NB4 (cell line): ENCODE measurements around the gene CEACAM6.
A peak's percentile ranks its signal among the peaks of the same experiment; 100 is the strongest.

Source experiments
- DNase-seq: peaks from one replicate; pipeline ENCODE4 v3.0.0; 2010; ENCODE audit warnings: low read depth
- H3K4me3 ChIP-seq: one replicate; pipeline ENCODE4 v1.5.1; 2011; ENCODE audit warnings: mild to moderate bottlenecking, low read depth, low read length, moderate library complexity
- CTCF ChIP-seq: IDR thresholded peaks from one replicate; pipeline ENCODE4 v1.5.1; 2012; ENCODE audit warnings: low read depth, low read length
- MAX ChIP-seq: IDR thresholded peaks from 2 replicates; pipeline ENCODE4 v1.6.1; 2011; ENCODE audit warnings: low read depth, low read length
- MYC ChIP-seq: IDR thresholded peaks from 2 replicates; pipeline ENCODE4 v1.6.1; 2011; ENCODE audit warnings: low read depth, low read length
- POLR2A ChIP-seq: IDR thresholded peaks from 2 replicates; pipeline ENCODE4 v1.6.1; 2011; ENCODE audit warnings: mild to moderate bottlenecking; ENCODE audit not compliant: insufficient read length; ENCODE audit errors: extremely low read depth

CEACAM6 gene

DNA sequence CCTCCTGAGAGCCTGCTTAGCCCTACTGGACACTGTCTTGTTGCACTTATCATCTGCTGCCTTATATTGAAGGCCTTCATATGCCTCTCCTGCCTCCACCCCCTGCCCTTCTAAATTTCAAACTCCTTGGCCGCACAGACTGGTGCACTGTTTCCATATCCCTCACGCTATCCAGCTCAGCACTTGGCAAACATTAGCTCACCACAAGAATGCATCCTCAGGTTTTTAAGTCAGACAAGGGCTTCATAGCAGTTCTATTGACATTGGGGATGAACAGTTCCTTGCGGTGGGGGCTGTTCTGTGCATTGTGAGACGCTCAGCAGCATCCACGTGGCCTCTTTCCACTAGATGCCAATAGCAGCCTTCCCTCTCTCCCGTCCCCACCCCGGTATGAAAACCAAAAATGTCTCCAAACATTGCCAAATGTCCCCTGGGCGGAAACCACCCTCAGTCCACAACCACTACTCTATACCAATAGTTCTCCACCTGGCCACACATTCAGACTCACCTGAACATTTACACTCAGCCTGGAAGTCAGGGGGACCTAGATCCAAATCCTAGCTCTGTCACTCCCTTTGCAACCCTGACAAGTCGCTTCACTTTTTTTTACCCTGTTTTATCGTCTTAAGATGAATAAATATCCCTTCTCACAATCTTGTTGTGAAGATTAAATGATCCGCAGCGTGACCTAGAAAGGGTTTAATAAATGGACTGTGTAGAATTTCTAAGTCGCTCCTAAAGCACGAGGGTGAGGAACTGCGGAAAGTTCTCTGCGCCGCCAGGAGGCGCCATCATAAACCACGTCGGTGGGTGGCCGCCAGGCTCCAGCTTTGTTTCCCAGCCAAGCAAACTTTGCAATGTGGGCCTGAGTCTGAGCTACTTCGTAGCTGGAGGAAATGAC lies 37.4 kb downstream of the CEACAM6 start:
- DNase-seq = peak; percentile 56
- TF ChIP-seq MYC = no peak
- peak; percentile 62 for TF ChIP-seq CTCF
- no peak overlapping the region for H3K4me3 ChIP-seq

GRCh38 chr19:41793414-41793727 lies 38.0 kb downstream of the CEACAM6 start:
- no peak overlapping the region for H3K4me3 ChIP-seq
- TF ChIP-seq MYC = no peak
- no peak for TF ChIP-seq CTCF
- TF ChIP-seq POLR2A = no peak
- no peak for TF ChIP-seq MAX
- no peak for DNase-seq

- peak; percentile 45 for DNase-seq
- no peak overlapping the region for H3K4me3 ChIP-seq
- peak; percentile 58 for TF ChIP-seq CTCF
- TF ChIP-seq MYC = no peak
- TF ChIP-seq POLR2A = no peak
- no peak for TF ChIP-seq MAX
These were observed 39.7 kb downstream of the CEACAM6 start for GRCh38 chr19:41795031-41795461.

DNA sequence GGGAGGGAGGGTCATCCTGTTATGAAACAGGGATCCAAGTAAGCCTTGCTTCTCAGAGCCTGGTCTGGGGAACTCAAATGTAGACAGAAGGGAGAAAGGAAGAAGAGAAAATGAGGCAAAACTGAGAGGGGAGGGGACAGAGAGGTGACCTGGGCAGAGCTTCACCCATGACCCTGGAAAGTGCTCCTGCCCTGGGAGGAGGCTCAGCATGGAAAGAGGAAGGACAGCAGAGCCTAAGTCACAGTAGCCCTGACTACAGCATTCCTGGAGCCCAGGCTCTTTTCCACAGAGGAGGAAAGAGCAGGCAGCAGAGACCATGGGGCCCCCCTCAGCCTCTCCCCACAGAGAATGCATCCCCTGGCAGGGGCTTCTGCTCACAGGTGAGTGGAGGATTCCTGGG lies 41.0 kb downstream of the CEACAM6 start, which contains the start of gene CEACAM3:
TSS of gene CEACAM3 (plus strand) at position 226 of the 400 bp plus-strand sequence. CDS start at position 317, 91 bp downstream.
- H3K4me3 ChIP-seq = no peak within 1 kb of the TSS
- TF ChIP-seq MAX = no peak
- TF ChIP-seq POLR2A = no peak
- no peak for TF ChIP-seq MYC
- no peak for TF ChIP-seq CTCF
- DNase-seq = no peak

DNA sequence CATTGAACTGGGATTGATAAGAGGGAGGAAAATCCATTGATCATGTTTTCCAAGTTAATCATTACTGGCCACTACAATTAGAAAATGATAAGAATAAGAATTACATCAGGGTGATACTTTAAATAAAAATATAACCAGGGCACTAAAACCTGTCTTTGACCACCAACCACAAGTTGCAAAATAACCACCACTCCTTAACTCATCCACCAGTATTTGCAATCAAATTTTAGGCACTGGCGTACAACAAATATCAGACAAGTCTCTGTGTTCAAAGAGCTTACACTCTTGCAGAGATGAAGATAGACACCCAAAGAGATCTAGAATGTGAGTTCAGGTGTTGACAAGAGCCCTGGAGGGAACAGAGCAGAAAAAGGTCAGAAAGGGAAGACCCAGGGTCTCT lies 41.6 kb downstream of the CEACAM6 start:
- DNase-seq = peak; percentile 8
- no peak overlapping the region for H3K4me3 ChIP-seq
- no peak for TF ChIP-seq POLR2A
- no peak for TF ChIP-seq CTCF
- TF ChIP-seq MYC = no peak
- TF ChIP-seq MAX = no peak

- DNase-seq = no peak
- no peak overlapping the region for H3K4me3 ChIP-seq
- TF ChIP-seq MAX = no peak
- TF ChIP-seq POLR2A = no peak
- TF ChIP-seq CTCF = no peak
These were observed 44.2 kb downstream of the CEACAM6 start for GRCh38 chr19:41799444-41800000.
